DOHH2 (cell line): ENCODE data around the gene MKRN2.

ENCODE experiments used
- H3F3A ChIP-seq: fragments of 200-600 bp; sonication (generic), shearing (Covaris generic); 2 replicates; pipeline ENCODE4 v1.6.0; 2016; ENCODE audit warnings: antibody characterized with exemption, mild to moderate bottlenecking; ENCODE audit not compliant: control insufficient read depth, insufficient read depth
- H3K27ac ChIP-seq: fragments of 200-600 bp; sonication (generic); 2 replicates; pipeline ENCODE4 v1.5.1; 2014; ENCODE audit warnings: low read depth, mild to moderate bottlenecking, low read length, moderate library complexity
- H3K27me3 ChIP-seq: fragments of 200-600 bp; sonication (generic); 2 replicates; pipeline ENCODE4 v1.6.1; 2014; ENCODE audit warnings: mild to moderate bottlenecking, low read length, mixed read lengths; ENCODE audit not compliant: control insufficient read depth
- H3K36me3 ChIP-seq: fragments of 200-600 bp; sonication (generic); 2 replicates; pipeline ENCODE4 v1.6.1; 2014; ENCODE audit warnings: mild to moderate bottlenecking, low read length, moderate library complexity, mixed read lengths; ENCODE audit not compliant: control insufficient read depth
- H3K4me1 ChIP-seq: fragments of 200-600 bp; sonication (generic); 2 replicates; pipeline ENCODE4 v1.6.1; 2014; ENCODE audit warnings: mild to moderate bottlenecking, low read length, mixed read lengths; ENCODE audit not compliant: control insufficient read depth
- H3K4me2 ChIP-seq: fragments of 200-600 bp; sonication (generic); 2 replicates; pipeline ENCODE4 v1.6.0; 2014; ENCODE audit warnings: mild to moderate bottlenecking, low read length, moderate library complexity
- H3K4me3 ChIP-seq: fragments of 200-600 bp; sonication (generic); 2 replicates; pipeline ENCODE4 v1.5.1; 2014; ENCODE audit warnings: mild to moderate bottlenecking, low read length, mixed read lengths
- H3K79me2 ChIP-seq: fragments of 200-600 bp; sonication (generic); 2 replicates; pipeline ENCODE4 v1.6.1; 2014; ENCODE audit warnings: mild to moderate bottlenecking, low read length, mixed read lengths; ENCODE audit not compliant: control insufficient read depth
- H3K9me2 ChIP-seq: fragments of 200-600 bp; sonication (generic); replicated peaks from 2 replicates; pipeline ENCODE4 v1.6.1; 2014; ENCODE audit warnings: mild to moderate bottlenecking, low read length, mixed read lengths; ENCODE audit not compliant: control insufficient read depth
- H3K9me3 ChIP-seq: fragments of 200-600 bp; sonication (generic); 2 replicates; pipeline ENCODE4 v1.6.1; 2014; ENCODE audit warnings: antibody characterized with exemption, low read length, mixed read lengths; ENCODE audit not compliant: control insufficient read depth, insufficient read depth
- H4K20me1 ChIP-seq: fragments of 200-600 bp; sonication (generic); 2 replicates; pipeline ENCODE4 v1.6.0; 2014; ENCODE audit warnings: low read depth, mild to moderate bottlenecking, antibody characterized with exemption, low read length, moderate library complexity; ENCODE audit not compliant: control insufficient read depth, insufficient read depth
- EZH2phosphoT487 ChIP-seq: fragments of 200-600 bp; sonication (generic); IDR thresholded peaks from 2 replicates; pipeline ENCODE4 v1.6.1; 2017; ENCODE audit warnings: borderline replicate concordance, mild to moderate bottlenecking, antibody characterized with exemption, low read length, moderate library complexity, mixed read lengths
- TF ChIP-seq, protein P1 (sequence below): fragments of 200-600 bp; sonication (generic); IDR thresholded peaks from one replicate; pipeline ENCODE4 v1.5.1; 2014; ENCODE audit warnings: antibody characterized with exemption, mild to moderate bottlenecking, low read depth, low read length; ENCODE audit not compliant: poor library complexity, severe bottlenecking

MKRN2 gene

DNA sequence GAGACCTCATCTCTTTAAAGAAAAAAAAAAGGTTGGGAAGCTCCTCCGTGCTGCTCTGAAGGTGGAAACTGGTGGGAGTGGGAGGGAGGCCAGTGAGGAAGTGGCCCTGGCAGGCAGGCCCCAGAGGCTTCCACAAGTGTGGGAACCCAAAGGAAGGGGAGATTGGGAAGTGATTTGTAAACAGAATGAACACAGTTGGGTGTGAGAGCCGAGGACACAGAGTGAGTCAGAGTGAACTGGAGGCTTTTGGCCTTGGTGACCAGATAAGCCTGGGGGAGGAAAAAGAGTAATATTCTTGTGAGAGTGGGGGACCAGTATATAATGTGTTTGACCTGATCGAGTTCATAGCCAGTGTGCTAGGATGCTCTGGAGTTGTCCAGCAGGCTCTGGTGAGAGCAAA, 23.0 kb downstream of the MKRN2 start:
- peaks cover 8% of the 10 kb centered on the region; the same call in 1 of the 2 replicates for H3F3A ChIP-seq
- no peaks in the 10 kb centered on the region for H3K79me2 ChIP-seq
- H3K27me3 ChIP-seq: no peaks in the 10 kb centered on the region
- H3K9me2 ChIP-seq: no peaks in the 10 kb centered on the region
- peaks cover 3% of the 10 kb centered on the region; the same call in 1 of the 2 replicates for H4K20me1 ChIP-seq
- TF ChIP-seq, protein P1, sequence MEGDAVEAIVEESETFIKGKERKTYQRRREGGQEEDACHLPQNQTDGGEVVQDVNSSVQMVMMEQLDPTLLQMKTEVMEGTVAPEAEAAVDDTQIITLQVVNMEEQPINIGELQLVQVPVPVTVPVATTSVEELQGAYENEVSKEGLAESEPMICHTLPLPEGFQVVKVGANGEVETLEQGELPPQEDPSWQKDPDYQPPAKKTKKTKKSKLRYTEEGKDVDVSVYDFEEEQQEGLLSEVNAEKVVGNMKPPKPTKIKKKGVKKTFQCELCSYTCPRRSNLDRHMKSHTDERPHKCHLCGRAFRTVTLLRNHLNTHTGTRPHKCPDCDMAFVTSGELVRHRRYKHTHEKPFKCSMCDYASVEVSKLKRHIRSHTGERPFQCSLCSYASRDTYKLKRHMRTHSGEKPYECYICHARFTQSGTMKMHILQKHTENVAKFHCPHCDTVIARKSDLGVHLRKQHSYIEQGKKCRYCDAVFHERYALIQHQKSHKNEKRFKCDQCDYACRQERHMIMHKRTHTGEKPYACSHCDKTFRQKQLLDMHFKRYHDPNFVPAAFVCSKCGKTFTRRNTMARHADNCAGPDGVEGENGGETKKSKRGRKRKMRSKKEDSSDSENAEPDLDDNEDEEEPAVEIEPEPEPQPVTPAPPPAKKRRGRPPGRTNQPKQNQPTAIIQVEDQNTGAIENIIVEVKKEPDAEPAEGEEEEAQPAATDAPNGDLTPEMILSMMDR: no peak
- TF ChIP-seq EZH2phosphoT487: no peak
- no peak overlapping the region for H3K4me2 ChIP-seq
- H3K4me3 ChIP-seq: no peak overlapping the region
- no peaks in the 10 kb centered on the region for H3K9me3 ChIP-seq
- no peak overlapping the region for H3K27ac ChIP-seq
- peaks cover 68% of the 10 kb centered on the region for H3K36me3 ChIP-seq
- 0 out of 2 replicates have a peak, but pooled peaks cover 3% of the 10 kb centered on the region for H3K4me1 ChIP-seq

DNA sequence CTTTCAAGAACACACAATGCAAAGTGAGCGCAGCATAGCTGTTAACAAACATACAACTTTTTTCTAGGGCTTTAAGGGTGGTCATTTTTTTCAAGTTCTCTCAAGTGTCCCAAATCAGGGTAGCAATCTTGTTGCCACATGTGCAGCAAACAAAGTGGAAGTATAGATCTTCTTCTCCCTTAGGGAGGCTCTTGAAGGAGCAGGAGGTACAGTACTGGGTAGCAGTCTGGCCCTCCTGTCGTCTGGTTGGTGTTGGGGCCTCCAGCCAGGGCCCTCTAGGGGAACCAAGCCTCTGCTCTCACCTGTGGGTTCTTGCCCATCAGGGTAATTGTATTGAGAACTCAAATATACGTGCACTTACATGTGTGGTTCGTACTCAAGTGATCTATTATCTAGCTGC, 25.8 kb downstream of the MKRN2 start:
- Histone ChIP-seq H3K4me3 (no peak overlapping the region), H3K79me2 (no peaks in the 10 kb centered on the region), H3K27me3 (no peaks in the 10 kb centered on the region), H3F3A (peaks cover 14% of the 10 kb centered on the region), H3K4me1 (0 out of 2 replicates have a peak, but pooled peaks cover 3% of the 10 kb centered on the region), H3K4me2 (no peak overlapping the region), H3K9me2 (no peaks in the 10 kb centered on the region), H3K36me3 (peaks cover 73% of the 10 kb centered on the region), H4K20me1 (peaks cover 3% of the 10 kb centered on the region; the same call in 1 of the 2 replicates), H3K9me3 (no peaks in the 10 kb centered on the region), H3K27ac (no peak overlapping the region)
- TF ChIP-seq, protein P1: no peak
- no peak for TF ChIP-seq EZH2phosphoT487

DNA sequence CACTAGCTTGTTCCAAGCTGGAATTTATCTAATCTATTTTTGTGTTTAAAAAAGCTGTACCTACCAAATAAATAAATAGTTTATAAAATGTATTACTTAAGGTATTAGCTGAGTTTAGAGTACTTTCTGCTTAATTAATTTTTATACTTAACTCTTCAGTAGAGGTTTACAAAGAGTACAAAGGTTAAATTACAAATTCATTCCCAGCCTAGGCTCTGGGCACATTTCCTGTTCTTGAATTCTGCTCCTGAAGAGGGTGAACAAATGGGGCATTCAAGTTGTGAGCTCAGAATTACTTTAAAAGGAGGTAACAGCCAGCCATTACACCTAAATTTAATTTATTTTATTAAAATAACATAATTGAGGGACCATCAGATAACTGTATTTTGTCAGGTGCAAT, 26.4 kb downstream of the MKRN2 start:
- TF ChIP-seq, protein P1: no peak
- TF ChIP-seq EZH2phosphoT487: no peak
- Histone ChIP-seq H3K4me1 (0 out of 2 replicates have a peak, but pooled peaks cover 3% of the 10 kb centered on the region), H3K27me3 (no peaks in the 10 kb centered on the region), H3K27ac (no peak overlapping the region), H3K9me3 (no peaks in the 10 kb centered on the region), H4K20me1 (peaks cover 3% of the 10 kb centered on the region; the same call in 1 of the 2 replicates), H3K36me3 (peaks cover 78% of the 10 kb centered on the region), H3K4me3 (no peak overlapping the region), H3K9me2 (no peaks in the 10 kb centered on the region), H3K4me2 (no peak overlapping the region), H3F3A (peaks cover 14% of the 10 kb centered on the region), H3K79me2 (no peaks in the 10 kb centered on the region)

DNA sequence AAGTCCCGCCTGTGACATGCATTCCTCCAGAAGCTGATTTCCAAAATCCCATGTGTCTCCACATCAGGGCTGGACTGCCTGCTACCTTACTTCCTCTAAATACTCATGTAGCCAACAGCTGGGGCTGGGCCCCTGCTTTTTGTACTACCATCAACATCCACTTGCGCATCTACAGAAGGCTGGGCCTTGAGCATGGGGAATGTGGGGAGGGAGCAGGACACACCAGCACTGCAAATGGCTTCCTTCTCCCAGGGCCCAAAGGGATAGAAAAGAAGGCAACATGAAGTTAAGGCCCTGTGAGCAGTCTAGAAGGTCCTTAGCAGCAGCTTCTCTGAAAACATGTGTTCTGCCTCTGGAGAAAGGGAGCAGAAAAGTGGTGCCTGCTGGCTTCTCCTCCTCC, 27.2 kb downstream of the MKRN2 start:
- TF ChIP-seq, protein P1: no peak
- no peak for TF ChIP-seq EZH2phosphoT487
- 0 out of 2 replicates have a peak, but pooled peaks cover 3% of the 10 kb centered on the region for H3K4me1 ChIP-seq
- no peaks in the 10 kb centered on the region for H3K27me3 ChIP-seq
- H3K4me3 ChIP-seq: no peak overlapping the region
- H4K20me1 ChIP-seq: peaks cover 3% of the 10 kb centered on the region; the same call in 1 of the 2 replicates
- H3K27ac ChIP-seq: no peak overlapping the region
- no peaks in the 10 kb centered on the region for H3K9me3 ChIP-seq
- peaks cover 87% of the 10 kb centered on the region for H3K36me3 ChIP-seq
- H3K9me2 ChIP-seq: no peaks in the 10 kb centered on the region
- H3F3A ChIP-seq: peaks cover 14% of the 10 kb centered on the region
- H3K4me2 ChIP-seq: no peak overlapping the region
- no peaks in the 10 kb centered on the region for H3K79me2 ChIP-seq
